DMS153 treated with DMSO at 0.1 percent for 48 hours (cell line): ENCODE results near the gene IRF2BP1.
"Not testable (repeated sequence)": the region's sequence is repeated elsewhere in the genome, so short reads cannot be mapped to it uniquely, and the experiment has no call there.

Experiments
- DNase-seq: peaks from one replicate; lab custom pipeline; 2025; ENCODE audit not compliant: unreplicated experiment; lab: John Stamatoyannopoulos, UW

IRF2BP1 gene

DNA sequence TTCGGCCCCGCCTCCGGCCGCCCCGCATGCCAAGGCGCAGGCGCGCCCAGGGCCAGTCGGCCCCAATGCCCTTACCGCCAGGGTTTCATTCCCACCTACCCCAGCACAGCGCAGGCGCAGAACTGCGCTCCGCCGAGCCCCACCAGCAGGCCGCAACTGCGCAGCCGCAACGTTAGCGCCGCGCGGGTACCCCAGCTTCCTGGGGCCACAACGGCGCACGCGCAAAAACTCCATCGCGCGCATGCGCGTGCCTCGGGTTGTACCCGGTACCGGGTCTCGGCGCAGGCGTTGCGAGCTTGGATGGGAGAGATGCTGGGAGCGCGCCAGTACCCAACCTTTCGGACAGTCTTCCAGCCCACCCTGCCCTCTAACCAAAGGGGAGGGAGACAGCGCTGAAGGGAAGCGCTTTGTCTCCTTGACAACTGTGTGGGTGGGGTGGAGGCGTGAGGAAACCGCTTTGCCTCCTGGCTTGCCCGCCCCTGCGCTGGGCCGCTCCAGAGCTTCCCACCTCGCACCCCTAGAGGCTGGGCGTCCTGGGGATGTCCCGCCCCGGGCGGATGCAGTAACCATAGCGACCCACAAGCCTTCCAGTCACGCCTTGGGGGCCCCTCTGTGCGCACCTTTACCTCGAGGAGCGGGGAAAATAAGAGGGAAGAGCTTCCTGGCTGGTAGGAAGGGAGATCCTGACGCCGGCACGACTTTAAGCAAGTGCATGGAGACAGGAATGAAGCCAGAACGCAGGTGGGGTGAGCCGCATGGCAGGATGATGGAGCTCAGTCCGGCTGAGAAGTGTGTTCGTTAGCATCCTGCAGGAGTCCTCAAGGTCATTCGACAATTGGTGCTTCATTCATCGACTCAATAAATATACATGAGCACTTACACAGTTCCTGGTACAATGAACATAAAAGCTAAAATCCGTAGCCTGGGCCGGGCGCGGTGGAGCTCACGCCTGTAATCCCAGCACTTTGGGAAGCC is 17.0 kb upstream of the IRF2BP1 start:
- peak; percentile 99 for DNase-seq

DNA sequence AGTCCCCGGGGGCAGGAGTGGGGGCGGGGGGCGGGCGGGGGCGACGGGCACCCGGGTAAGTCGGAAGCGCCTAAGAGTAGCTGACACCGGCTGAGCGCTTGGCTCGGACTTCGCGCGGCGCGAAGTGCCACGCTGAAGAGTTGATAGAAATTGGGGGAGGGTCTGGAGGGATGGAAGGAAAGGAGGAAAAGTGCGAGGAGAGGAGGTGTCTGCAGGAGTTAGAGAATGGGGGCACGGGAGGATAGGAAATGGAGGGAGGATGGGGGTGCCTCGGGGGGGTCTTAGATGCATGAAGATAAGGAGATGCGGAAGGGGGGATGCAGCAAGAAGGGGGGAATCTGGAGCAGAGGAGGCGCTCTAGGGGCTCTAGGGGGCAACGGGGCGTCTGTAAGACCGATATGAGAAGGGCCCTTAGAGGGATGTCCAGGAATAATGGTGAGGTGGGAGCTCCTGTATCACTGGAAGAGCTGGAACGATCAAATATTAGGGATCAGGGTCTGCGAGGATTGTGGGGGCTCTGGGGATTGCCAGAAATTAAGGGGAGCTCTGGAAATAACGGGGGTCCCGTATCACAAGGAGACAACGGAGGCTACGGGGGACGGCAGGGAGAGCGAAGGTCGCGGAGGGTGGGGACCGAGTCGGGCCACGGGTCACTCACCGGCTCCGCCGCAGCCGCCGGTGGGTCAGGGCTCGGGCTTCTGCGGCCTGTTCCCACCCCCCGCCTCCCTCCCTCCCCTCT is 16.1 kb upstream of the IRF2BP1 start, which contains the start of gene MYPOP:
Gene MYPOP, minus strand, starts transcription at position 702 of the 739 bp plus-strand sequence. CDS start 840 bp downstream, outside the sequence.
- no peak for DNase-seq

DNA sequence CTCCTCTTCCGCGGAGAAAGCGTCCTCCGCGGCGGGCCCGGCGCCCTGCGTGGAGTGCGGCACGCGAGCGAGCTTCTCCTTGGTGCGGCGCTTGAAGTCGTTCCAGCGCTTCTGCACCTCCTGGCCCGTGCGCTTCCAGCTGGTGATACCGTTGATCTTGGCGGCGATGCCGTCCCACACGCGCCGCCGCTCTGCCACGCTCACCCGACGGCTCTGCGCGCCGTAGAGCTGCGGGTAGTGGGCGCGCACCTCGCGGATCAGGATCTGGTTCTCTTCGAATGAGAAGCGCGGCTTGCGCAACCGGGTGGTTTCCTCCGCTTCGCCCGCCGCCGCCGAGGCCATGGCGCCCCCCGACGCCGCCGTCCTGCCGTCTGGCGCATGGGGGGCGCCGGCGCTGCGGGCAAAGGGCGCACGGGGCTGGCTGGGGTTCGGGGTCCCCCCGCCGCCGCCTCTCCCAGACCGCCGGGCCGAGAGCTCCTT is 15.5 kb upstream of the IRF2BP1 start:
- DNase-seq, result no peak

DNA sequence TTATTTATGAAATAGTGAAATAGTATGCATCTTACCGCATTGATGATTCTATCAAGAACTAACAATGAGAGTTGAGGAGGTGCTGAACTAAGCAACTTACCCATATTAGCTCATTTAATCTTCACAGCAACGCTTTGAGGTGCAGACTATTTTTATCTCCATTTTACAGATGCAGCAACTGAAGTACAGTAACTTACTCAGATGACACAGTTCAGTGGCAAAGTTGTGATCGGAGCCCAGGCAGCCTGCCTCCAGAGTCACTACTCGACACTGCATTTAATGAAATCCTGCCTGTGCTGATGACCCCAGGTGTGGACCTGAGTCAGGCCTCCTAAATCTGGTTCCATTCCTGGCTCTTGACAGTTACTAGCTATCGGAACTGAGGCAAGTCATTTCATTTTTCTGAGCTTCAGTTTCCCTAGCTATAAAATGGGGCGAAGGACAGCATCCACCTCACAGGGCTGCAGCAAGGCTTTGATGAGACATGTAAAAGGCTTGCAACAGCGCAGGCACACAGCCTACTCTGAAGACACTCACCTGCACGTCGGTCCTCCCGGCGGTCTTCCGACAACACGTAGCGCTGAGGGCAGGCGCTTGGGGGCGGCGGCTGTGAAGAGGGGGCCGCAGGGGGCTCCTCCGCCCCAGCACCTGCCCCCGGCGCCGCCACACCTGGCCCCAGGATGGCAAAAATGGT is 14.9 kb upstream of the IRF2BP1 start:
- no peak for DNase-seq

DNA sequence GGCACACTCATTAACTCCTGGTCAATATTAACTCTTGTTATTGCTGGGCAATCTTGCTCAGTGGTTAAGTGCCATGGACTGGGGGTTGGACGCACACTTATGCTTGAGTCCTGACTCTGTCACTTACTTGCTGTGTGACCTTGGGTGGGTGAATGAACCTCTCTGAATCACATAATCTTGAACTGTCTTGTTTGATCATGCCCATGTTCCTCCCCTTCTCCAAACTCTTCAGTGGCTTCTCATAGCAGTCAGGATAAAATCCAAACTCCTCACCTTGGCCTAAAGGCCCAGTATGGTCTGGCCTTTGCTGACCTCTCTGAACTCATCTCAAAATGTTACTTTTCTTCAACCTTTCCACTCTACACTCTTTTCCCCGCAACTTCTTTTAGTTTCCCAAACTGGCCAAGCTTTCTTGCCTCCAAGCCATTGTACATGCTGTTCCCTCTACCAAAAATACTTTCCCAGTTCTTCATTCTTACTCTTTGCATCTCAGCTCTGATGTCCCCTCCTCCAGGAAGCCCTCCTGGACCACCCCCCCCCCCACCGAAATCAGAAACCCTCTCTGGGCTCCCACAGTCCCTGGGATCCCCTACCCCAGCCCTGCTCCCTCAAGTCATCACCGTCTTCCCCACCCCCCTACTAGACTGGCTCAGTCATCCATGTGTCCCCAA is 14.1 kb upstream of the IRF2BP1 start:
- DNase-seq, result no peak

DNA sequence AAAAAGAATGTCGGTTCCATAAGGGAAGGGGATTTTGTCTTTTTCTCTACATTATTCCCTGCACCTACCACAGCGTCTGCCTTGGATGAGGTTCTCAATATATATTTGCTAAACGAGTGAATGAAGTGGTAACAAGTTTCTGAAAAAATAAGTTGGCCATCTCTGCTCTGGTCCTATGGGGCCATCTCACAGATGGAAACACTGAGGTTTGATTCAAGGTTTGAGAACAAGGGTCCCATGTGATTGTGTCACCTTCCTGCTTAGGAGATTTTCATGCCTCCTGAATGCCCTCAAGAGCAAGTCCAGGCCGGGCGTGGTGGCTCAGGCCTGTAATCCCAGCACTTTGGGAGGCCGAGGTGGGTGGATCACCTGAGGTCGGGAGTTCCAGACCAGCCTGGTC is 13.3 kb upstream of the IRF2BP1 start:
- DNase-seq, result no peak

DNA sequence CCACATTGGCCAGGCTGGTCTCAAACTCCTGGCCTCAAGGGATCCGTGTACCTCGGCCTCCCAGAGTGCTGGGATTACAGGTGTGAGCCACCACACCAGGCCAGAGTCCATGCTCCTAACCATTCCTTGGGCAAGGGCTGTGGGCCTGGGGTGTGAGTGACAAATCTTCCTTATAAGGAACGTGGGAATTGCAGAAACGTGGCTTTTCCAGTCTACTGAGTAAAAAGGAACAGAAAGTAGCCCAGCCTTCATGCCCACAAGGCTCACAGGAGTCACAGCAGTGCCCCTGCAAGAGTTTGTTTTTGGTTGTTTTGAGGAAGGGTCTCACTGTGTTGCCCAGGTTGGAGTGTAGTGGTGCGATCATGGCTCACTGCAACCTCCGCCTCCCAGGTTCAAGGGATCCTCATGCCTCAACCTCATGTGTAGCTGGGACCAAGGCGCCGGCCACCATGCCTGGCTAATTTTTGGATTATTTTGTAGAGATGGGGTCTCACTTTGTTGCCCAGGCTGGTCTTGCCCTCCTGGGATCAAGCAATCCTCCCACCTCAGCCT is 11.4 kb upstream of the IRF2BP1 start:
- no peak for DNase-seq

DNA sequence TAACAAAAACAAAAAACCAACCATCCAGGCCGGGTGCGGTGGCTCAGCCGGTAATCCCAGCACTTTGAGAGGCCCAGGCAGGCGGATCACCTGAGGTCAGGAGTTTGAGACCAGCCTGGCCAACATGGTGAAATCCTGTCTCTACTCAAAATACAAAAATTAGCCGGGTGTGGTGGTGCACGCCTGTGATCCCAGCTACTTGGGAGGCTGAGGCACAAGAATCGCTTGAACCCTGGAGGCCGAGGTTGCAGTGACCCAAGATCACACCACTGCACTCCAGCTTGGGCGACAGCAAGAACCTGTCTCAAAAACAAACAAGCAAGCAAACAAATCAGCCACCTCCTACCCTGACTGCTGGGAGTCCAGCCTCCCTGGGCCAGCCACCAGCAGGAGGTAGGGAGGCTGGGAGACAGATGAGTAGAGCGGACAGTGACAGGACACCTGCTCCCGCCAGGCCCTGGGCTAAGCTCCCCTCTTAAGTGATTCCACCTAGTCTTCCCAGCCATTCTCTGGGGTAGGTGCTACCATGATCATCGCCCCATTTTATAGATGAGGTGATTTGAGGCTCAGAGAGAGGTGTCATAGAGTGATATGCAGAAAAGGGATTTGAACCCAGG is 10.2 kb upstream of the IRF2BP1 start:
- DNase-seq, result not testable (repeated sequence)

DNA sequence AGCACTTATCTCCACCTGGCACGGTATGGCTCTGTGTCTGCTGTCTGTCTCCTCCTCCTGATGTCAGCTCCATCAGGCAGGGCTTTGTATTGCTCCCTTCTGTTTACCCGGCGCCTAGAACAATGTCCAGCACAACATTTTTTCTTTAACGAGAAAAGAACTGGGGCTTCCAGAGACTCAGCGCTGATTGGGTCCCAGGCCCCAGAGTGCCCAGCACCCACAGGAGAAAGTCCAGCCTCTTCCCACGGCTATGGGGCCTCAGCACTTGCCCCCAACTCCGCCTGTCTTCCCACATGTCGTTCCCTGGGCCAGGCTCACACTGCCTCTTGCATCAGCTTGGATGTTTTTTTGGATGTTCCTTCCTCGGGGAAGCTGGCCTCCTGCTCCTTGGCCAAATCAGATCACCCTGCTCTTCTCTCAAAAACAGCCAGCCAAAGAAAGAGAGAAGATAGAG is 9.6 kb upstream of the IRF2BP1 start:
- DNase-seq, result no peak

DNA sequence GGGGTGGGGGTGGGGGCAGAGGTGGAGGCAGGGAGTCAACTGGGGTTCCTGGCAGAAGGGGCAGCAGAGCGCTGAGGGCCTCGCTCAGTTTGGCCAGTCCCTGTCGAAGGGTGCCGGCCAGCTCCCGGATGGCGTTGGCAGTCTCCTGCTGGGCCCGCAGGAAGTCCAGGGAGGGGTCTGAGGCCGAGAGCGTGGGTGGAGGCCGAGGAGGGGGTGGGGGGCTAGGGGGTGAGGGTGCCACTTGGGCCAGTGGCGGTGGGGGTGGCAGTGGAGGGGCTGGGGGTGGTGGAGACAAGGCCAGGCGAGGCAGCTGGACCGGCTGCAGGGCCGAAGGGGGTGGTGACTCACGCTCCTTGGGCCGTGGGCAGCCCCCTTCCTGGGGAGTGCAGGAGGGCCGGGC is 4.9 kb upstream of the IRF2BP1 start:
- no peak for DNase-seq

DNA sequence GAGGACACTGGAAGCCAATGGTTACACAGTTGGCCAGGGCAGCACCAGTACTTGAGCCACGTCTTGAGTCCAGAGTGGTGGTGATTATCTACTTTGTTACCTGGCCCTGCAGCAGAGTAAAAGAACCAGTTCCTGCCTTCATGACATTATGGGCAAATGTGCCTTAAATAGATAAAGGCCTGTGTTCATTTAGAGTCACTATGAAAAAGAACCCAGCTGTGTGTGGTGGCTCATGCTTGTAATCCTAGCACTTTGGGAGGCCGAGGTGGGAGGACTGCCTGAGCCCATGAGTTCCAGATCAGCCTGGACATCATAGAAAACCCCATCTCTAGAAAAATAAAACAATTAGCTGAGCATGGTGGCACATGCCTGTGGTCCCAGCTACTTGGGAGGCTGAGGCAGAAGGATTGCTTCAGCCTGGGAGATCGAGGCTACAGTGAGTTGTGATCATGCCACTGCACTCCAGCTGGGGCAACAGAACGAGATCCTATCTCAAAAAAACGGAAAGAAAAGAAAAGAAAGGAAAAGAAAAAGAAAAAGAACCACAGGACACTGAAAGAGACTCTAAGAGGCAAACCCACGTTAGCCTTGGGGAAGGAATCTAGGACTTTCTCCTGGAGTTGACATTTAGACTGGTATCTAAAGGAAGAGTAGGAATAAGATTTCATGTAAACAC is 3.4 kb upstream of the IRF2BP1 start:
- no peak for DNase-seq

DNA sequence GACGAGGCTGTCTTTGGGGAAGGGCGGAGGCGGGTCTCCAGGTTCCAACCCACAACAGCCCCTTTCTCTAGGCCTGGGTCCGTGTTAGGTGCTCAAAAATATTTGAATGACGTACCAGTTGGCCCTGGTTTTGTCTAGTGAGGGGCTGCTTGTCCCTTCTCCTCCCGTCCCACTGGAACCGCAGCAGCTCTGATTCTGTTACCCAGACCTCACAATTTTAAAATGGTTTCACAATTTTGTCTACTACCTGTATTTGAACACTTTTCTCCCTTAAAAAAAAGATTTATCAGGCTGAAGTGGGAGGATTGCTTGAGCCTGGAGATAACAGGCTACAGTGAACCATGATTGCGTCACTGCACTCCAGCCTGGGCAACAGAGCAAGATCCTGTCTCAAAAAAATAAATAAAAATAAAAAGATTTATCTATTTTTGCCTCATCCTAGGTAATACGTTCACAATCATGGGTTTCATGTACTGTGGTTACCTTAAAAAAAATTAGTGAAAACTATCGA is 1.3 kb upstream of the IRF2BP1 start:
- DNase-seq, result no peak

DNA sequence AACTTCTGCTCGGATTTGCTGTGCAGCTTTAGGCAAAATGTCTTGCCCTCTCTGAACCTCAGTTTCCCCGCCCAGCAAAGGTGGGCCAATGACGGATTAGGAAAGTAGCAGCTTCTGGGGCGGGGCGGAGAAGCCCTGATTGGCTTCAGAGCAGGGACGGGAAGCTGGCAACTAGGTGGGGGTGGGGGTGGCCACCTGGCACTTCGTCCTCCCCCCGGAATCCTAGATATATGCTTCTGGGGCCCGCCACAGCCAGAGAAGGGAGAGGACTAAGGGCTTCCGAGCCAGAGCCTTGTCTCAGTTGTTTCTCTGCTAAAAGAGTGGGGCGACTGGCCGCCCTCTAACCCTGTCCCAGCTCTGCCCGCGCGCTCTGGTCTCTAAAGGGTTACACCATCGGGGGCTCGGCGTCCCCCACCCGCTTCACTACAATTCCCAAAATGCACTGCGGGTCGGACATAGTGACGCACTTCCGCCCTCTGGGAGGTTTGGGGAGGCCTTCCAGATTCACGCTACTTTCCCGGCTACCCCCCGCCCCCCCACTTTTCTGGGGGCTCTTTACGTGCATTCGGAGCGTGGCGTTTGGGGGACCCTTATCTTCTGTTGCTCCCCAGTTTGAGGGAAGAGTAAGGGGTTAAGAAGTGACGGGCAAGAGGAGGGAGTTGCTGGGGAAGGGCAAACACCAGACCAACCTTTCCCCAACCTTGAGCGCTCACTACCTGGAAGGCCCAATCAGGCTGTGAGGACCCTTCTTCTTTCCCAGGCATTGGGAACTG is 672 bp upstream of the IRF2BP1 start:
- peak; percentile 71 for DNase-seq

DNA sequence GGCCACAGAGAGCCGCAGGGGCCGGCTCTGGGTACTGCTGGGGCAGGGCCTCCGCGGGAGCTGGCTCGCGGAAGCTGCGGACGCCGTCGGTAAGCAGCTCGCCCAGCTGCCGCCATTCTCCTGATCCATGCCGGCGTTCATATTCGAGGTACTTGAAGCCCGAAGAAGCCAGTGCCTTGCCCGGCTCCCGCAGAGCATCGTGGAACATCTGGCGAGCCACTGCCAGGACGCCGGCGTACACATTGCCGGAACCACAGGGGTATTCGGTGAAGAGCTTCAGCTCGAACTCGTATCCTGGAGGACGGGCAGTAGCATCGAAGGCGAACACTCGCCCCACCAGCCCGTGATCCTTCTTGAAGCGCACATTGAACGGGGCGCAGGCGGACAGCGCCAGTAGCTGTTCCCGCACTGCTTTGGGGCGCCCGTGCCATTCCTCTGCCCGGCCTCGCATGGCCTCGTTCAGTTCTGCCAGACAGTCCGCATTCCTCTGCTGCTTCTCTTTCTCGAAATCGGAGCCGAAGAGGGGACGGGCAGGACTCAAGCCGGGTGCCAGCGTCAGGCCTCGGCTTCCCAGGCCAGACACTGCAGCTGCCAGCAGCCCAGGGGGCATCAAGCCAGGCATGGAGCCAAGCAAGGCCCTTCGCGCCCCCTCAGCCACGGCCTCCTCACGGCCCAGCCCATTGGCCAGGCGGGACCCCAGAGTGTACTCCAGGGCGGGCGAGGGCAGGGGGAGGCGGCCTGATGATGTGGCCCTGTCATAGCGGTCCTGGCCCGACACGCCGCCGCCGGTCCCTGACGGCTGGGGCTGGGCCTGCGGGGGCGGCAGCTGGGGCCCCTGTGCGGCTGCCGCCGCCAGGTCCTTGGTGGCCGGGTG is 1.0 kb downstream of the IRF2BP1 start:
- DNase-seq, result no peak

DNA sequence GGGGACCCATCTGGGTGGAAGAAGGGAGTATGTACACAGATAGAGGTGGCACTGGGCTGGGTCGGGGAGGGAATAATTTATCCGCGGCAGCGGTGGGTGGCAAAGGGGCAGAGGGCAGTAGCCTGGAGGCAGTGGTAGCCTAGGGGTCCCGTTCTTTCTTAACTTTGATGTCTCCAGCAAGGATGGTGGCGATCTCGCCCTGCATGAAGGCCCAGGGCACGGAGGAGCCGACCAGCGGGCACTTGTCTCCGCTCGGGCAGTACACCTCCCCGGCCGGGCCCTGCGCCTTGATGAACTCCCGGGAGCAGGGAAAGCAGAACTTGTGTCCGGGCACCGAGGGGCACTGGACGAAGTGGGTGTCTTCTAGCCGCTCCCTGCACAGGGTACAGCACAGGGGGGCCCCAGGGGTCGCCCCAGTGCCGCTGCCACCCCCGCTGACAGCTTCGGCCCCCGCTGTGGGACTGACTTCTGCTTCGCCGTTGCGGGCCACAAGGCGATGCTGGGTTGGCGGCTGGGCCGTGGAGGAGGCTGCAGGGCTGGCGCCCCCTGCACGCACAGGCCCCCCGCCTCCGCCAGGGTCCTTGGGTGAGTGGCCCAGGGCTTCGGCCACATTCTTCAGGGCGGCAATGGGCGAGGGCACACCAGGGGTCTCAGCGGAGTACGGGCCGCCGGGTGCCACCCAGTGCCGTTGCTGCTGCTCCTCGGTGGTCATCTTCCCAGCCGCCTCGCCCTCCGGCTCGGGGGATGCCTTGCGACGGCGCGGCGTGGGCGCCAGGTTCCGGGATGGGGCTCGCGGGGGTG is 1.9 kb downstream of the IRF2BP1 start:
- DNase-seq, result no peak

DNA sequence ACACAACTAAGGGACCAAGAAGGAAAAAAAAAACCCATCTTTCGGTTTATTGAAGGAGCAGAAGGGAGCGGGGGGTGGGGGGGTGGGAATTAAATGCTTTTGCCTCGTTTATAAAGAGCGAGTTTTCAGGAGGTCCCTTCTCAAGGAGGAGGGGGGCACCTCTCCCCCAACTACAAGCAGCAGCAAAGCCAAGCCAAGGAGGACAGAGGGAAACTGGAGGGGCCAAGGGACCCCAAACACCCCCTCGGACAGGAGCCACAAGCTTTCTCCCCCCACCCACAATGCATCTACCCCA is 2.4 kb downstream of the IRF2BP1 start:
- DNase-seq, result no peak
